HepG2 (cell line): ENCODE measurements around the gene JMJD1C.

Source experiments
- ATF6 ChIP-seq: sonication (generic); formaldehyde crosslinking; conservative IDR thresholded peaks from 2 replicates; pipeline ENCODE4 v1.4.0; 2020; ENCODE audit warnings: missing genetic modification reagents
- CBX2 ChIP-seq, 2 experiments: fragments of 200-600 bp in 1 of 2; sonication (generic); formaldehyde crosslinking in 1 of 2; IDR thresholded peaks; 2 replicates each; pipeline versions ENCODE4 v1.7.0 to v1.8.1; 2018 to 2022; ENCODE audit warnings: low read depth in 2 of 2, low read length in 1 of 2, mild to moderate bottlenecking in 1 of 2, missing genetic modification reagents in 1 of 2
- CHD2 ChIP-seq: IDR thresholded peaks from 2 replicates; pipeline ENCODE4 v1.6.1; 2011; ENCODE audit warnings: low read depth, low read length, improper control_type of control experiment
- CTCF ChIP-seq: sonication (generic); formaldehyde crosslinking; IDR thresholded peaks from 2 replicates; pipeline ENCODE4 v1.5.0; 2020; ENCODE audit warnings: mild to moderate bottlenecking, missing genetic modification reagents, moderate library complexity
- EZH2 ChIP-seq: conservative IDR thresholded peaks from 2 replicates; pipeline ENCODE4 v1.6.1; 2012; ENCODE audit warnings: mild to moderate bottlenecking, low read depth, low read length, moderate library complexity
- STAT5B ChIP-seq: sonication (generic); formaldehyde crosslinking; IDR thresholded peaks from 2 replicates; pipeline ENCODE4 v1.4.0; 2020; ENCODE audit warnings: missing genetic modification reagents
- TEAD2 ChIP-seq: sonication (generic); formaldehyde crosslinking; IDR thresholded peaks from 2 replicates; pipeline ENCODE4 v1.9.0; 2021; ENCODE audit warnings: missing genetic modification reagents
- ZNF143 ChIP-seq: sonication (generic); formaldehyde crosslinking; IDR thresholded peaks from 2 replicates; pipeline ENCODE4 v1.4.0; 2020; ENCODE audit warnings: missing genetic modification reagents
- ZNF367 ChIP-seq: sonication (generic); formaldehyde crosslinking; IDR thresholded peaks from 2 replicates; pipeline ENCODE4 v1.4.0; 2020; ENCODE audit warnings: missing genetic modification reagents, borderline replicate concordance
- ZSCAN9 ChIP-seq: IDR thresholded peaks from 2 replicates; pipeline ENCODE4 v1.6.1; 2016; ENCODE audit warnings: borderline replicate concordance

GRCh38 chr10:63133056-63133820 lies 332.5 kb downstream of the JMJD1C start, which contains the start of gene NRBF2:
- TF ChIP-seq ZNF143 (CRISPR knock-in tag) (0 out of 2 replicates have a peak, but pooled peaks have one; percentile 31), CBX2 (IDR thresholded peaks at IDR 0.05; ENCODE audit: low read depth, low read length) (no peak), CBX2 (CRISPR knock-in tag; IDR thresholded peaks at IDR 0.05; ENCODE audit: low read depth) (no peak), ZSCAN9 (CRISPR knock-in tag) (no peak), CTCF (peak; percentile 74), STAT5B (CRISPR knock-in tag) (no peak), ZNF367 (CRISPR knock-in tag) (no peak), ATF6 (CRISPR knock-in tag) (no peak), TEAD2 (CRISPR knock-in tag) (no peak), CHD2 (peak; percentile 97), EZH2 (no peak)
